Mesenteric fat pad (tissue), 1 donor: ENCODE results near the gene LRRC74A. TPM values are rescaled to one million over a fixed set of nuclear protein-coding genes. Genes with fewer than 3 reads are reported as not detected.

Experiments
- DNase-seq: peaks from one replicate; pipeline ENCODE4 v3.0.0-alpha.2; 2020; ENCODE audit warnings: low spot score
- total RNA-seq: library from RNA; stranded (reverse); fragmentation: NEBNext Ultra II Directional; extraction: Animal tissue kit (Norgen Biotek cat#: 25700); gene quantifications from one replicate; pipeline ENCODE4 v1.2.1, GENCODE V29; 2021
- donor health status: DM: yes; HTN: yes; CAD: no.

LRRC74A gene
- total RNA-seq, 1 donor from 2014 or later = not detected

GRCh38 chr14:76918782-76919394 is 92.7 kb downstream of the LRRC74A start:
- peak; percentile 98 for DNase-seq

Other genes with a start within 250 kb of the LRRC74A start
- 12.9 TPM for gene VASH1, start 64.9 kb upstream of the LRRC74A start, total RNA-seq
- gene ANGEL1, start 13.5 kb upstream of the LRRC74A start, total RNA-seq = 21.9 TPM
- 51.9 TPM for gene IRF2BPL, start 202.3 kb downstream of the LRRC74A start, total RNA-seq